Heart right ventricle (tissue), 16 donors: ENCODE data around the gene TMPRSS2. TPM values are rescaled to one million over a fixed set of nuclear protein-coding genes. Genes with fewer than 3 reads are reported as not detected.
"Not testable (repeated sequence)": the region's sequence is repeated elsewhere in the genome, so short reads cannot be mapped to it uniquely, and the experiment has no call there.

Source experiments
- ATAC-seq, 8 donors: fragments of 200-7000 bp; cut with Tn5 transposase; one replicate each; pipeline ENCODE4 v1.9.1; 2020; ENCODE audit warnings: mild to moderate bottlenecking in 8 of 8, moderate library complexity in 8 of 8, moderate number of reproducible peaks in 1 of 8
- DNase-seq, 2 donors: peaks; one replicate each; pipeline ENCODE4 v3.0.0-alpha.2; 2020
- H3K27ac ChIP-seq, 10 donors: fragments of 200-600 bp; sonication (generic) in 2 of 10; one replicate each; pipeline versions ENCODE4 v1.5.0 to v1.8.0; 2020 to 2022; ENCODE audit warnings: mild to moderate bottlenecking in 3 of 10
- H3K27me3 ChIP-seq, 7 donors: fragments of 200-600 bp; one replicate each; pipeline ENCODE4 v1.8.0; 2021 to 2022; ENCODE audit warnings: mild to moderate bottlenecking in 2 of 7
- H3K36me3 ChIP-seq, 9 donors: fragments of 200-600 bp; sonication (generic) in 1 of 9; one replicate each; pipeline versions ENCODE4 v1.5.0 to v1.8.0; 2020 to 2022; ENCODE audit warnings: mild to moderate bottlenecking in 2 of 9
- H3K4me1 ChIP-seq, 9 donors: fragments of 200-600 bp; sonication (generic) in 1 of 9; one replicate each; pipeline versions ENCODE4 v1.5.0 to v1.8.0; 2020 to 2022; ENCODE audit warnings: mild to moderate bottlenecking in 4 of 9
- H3K4me3 ChIP-seq, 10 donors: fragments of 200-600 bp; sonication (generic) in 2 of 10; one replicate each; pipeline versions ENCODE4 v1.5.0 to v1.8.0; 2020 to 2022; ENCODE audit warnings: mild to moderate bottlenecking in 7 of 10, moderate library complexity in 2 of 10
- H3K9me3 ChIP-seq, 11 donors: fragments of 200-600 bp in 10 of 11; sonication (generic) in 2 of 11; one replicate each; pipeline versions ENCODE4 v1.5.0 to v1.8.0; 2013 to 2022; ENCODE audit warnings: mild to moderate bottlenecking in 2 of 11, control low read depth in 1 of 11, moderate library complexity in 1 of 11
- WGBS, 2 donors: extraction: QIAGEN DNeasy Blood & Tissue Kit; methylation state at CpG; one replicate each; pipeline ENCODE4 v1.1.7; 2013; ENCODE audit warnings: inconsistent platforms in 1 of 2; 5-methylcytosine and 5-hydroxymethylcytosine counted together
- intact Hi-C, 10 donors: fragments of 100-400 bp; cut with DNase I; formaldehyde crosslinking; loops; one replicate each; pipeline versions ENCODE4 v1.11.1 to v1.14.2; 2022
- polyA plus RNA-seq, 2 donors: library from polyadenylated mRNA; stranded (reverse); fragments of 200-250 nt; gene quantifications; one replicate each; pipeline ENCODE4 v1.2.3, GENCODE V29; 2013
- total RNA-seq, 10 donors: library from RNA; stranded (reverse); fragmentation: NEBNext Ultra II Directional in 3 of 10; extraction: Animal tissue kit (Norgen Biotek cat#: 25700) in 3 of 10; gene quantifications; one replicate each; pipeline versions ENCODE4 v1.2.1 to v1.2.4, GENCODE V29; 2021 to 2023
- TF ChIP-seq, protein P1 (sequence below), 9 donors: fragments of 200-600 bp; sonication (generic) in 2 of 9; IDR thresholded peaks; one replicate each; pipeline versions ENCODE4 v1.5.0 to v1.8.0; 2021 to 2022; ENCODE audit warnings: antibody characterized with exemption in 9 of 9, mild to moderate bottlenecking in 5 of 9, moderate library complexity in 1 of 9
- donor health status: Arrhythmogenic right ventricular cardiomyopathy.
- donor health status: ischemic (EF 13 %, LVEDD 7.1; RV severe dilation, severe dysfunction).
- donor health status: healthy with polysubstance abuse.
- donor health status: DM: no; HTN: yes; CAD: no.
- donor health status: DM: no; HTN: no; CAD: no.
- donor health status: ischemic (EF 25% LVEDD 6.9; RV normal size, moderate dysfunction).
- donor health status: ischemic (EF 25% LVEDD 5.7; RV mildly dilated, moderate dysfunction).
- donor health status: healthy.
- donor health status: DM: yes; HTN: yes; CAD: no.
- donor health status: Ischemic cardiomyopathy.
- donor health status: ischemic (EF 35%, LVEDD 5.7; RV mildly dilated, moderate dysfunction).
- donor health status: nonischemic (EF 11% LVEDD 7.7; RV severe dilation, severe dysfunction).
- donor health status: DM: yes; HTN: yes; CAD: no.
- donor health status: PGD.
- donor health status: ischemic (EF 29% LVEDD 5.4; RV normal size, mild dysfunction).
- donor health status: nonischemic (EF 23%, LVEDD 6.1; RV moderate dilation, normal function).

TMPRSS2 gene
- total and polyA plus RNA-seq, 12 donors: 0.03 TPM; not detected in 11

DNA sequence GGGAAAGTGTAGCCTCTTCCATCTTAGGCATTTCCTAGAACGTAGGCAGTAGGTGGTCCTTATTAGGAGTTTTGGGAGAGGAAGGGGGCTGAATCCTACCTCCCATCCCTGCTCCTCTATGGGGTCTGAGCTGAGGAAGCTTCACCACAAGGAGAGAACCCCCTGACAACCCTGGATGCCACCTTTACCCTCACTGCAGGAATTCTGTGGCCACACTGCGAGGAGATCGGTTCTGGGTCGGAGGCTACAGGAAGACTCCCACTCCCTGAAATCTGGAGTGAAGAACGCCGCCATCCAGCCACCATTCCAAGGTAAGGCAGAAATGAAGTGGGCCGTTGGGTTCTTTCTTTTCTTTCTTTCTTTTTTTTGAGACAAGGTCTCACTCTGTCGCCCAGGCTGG, 80.4 kb downstream of the TMPRSS2 start:
- Histone ChIP-seq H3K4me1 (peaks cover 0 to 45% (median 19%) of the 10 kb centered on the region in 9 donors), H3K36me3 (peaks cover 0 to 50% (median 13%) of the 10 kb centered on the region in 9 donors), H3K27me3 (peaks cover 0 to 17% (median 0%) of the 10 kb centered on the region in 7 donors), H3K27ac (peak overlapping the region in 3 of 10 donors; percentile 46 to 95 (median 90)), H3K9me3 (no peaks in the 10 kb centered on the region), H3K4me3 (peak overlapping the region in 7 of 10 donors; percentile 54 to 86 (median 73))
- 82 to 89% methylated on average over 8 of the region's 8 CpGs for WGBS, 2 donors
- ATAC-seq (no peak), DNase-seq (no peak)
- intact Hi-C loops: loop anchor here in 4 of 10 donors (5.0 to 10.0 kb wide), 3 partner anchors 60 to 263 kb away; partner anchors contain the start of genes MX2 (in 3 of the 4) and BACE2 (in 1 of the 4)
- TF ChIP-seq, protein P1, sequence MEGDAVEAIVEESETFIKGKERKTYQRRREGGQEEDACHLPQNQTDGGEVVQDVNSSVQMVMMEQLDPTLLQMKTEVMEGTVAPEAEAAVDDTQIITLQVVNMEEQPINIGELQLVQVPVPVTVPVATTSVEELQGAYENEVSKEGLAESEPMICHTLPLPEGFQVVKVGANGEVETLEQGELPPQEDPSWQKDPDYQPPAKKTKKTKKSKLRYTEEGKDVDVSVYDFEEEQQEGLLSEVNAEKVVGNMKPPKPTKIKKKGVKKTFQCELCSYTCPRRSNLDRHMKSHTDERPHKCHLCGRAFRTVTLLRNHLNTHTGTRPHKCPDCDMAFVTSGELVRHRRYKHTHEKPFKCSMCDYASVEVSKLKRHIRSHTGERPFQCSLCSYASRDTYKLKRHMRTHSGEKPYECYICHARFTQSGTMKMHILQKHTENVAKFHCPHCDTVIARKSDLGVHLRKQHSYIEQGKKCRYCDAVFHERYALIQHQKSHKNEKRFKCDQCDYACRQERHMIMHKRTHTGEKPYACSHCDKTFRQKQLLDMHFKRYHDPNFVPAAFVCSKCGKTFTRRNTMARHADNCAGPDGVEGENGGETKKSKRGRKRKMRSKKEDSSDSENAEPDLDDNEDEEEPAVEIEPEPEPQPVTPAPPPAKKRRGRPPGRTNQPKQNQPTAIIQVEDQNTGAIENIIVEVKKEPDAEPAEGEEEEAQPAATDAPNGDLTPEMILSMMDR (IDR thresholded peaks at IDR 0.05): no peak

DNA sequence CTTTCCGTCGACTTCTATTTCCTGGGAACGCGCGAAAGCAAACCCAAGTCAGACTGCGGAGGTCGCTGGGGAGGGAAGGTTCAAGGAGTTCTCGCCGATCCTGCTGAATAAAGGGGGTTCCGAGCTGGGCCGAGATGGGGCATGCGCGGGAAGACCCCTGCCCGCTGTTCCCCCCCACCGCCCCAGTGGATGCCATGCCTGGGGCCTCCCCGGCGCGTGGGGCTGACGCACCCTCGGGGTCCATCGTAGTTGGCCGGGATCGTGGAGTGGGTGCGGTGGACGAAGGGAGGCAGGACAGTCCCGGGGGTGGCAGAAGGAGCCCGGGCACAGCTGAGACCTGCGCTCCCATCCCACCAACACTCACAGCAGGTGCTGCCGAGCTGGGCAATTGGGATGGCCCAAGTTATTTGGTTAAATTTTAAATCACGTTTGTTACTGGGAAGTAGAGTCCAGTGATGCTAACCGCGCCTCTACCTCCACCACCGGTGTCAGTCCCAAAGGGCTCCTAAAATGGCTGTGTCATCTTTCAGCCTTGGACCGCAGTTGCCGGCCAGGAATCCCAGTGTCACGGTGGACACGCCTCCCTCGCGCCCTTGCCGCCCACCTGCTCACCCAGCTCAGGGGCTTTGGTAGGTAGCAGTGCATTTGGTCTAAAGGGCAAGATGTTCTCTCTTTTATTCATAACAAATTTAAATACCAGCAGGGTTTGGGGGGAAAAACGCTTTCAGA, 81.1 kb downstream of the TMPRSS2 start:
- WGBS, 2 donors: 16 to 18% methylated on average over 41 of the region's 41 CpGs
- ATAC-seq (peak; percentile 33 to 54 (median 47)), DNase-seq (no peak)
- H3K4me3 ChIP-seq: peak overlapping the region; percentile 33 to 86 (median 74)
- peak overlapping the region; percentile 25 to 95 (median 86) for H3K27ac ChIP-seq
- H3K9me3 ChIP-seq: no peaks in the 10 kb centered on the region
- intact Hi-C loops: loop anchor here in 4 of 10 donors (5.0 to 10.0 kb wide), 3 partner anchors 60 to 262 kb away; partner anchors contain the start of genes MX2 (in 3 of the 4) and BACE2 (in 1 of the 4)
- peaks cover 0 to 17% (median 0%) of the 10 kb centered on the region in 7 donors for H3K27me3 ChIP-seq
- TF ChIP-seq, protein P1 (IDR thresholded peaks at IDR 0.05): no peak
- H3K36me3 ChIP-seq: peaks cover 0 to 43% (median 7%) of the 10 kb centered on the region in 9 donors
- peaks cover 0 to 47% (median 19%) of the 10 kb centered on the region in 9 donors for H3K4me1 ChIP-seq

DNA sequence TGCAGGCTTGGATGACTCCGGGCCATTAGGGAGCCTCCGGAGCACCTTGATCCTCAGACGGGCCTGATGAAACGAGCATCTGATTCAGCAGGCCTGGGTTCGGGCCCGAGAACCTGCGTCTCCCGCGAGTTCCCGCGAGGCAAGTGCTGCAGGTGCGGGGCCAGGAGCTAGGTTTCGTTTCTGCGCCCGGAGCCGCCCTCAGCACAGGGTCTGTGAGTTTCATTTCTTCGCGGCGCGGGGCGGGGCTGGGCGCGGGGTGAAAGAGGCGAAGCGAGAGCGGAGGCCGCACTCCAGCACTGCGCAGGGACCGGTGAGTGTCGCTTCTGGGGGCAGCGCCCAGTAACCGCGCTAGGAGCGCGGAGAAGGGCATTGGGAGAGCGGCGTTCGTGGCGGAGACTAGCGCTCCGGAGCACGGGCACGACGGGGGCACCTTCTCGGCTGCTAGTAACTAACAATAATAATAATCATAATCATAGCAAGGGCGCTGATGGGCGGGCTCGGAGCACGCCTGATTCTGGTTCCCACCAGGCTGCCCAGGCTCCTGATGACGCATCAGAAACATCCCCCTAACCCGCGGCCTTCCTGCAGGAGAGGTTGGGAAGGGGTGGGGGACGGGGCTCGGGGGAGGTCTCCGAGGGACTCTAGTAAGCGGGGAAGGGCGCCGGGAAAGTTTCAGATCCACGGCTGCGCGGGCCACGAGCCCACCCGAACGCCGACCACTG, 81.8 kb downstream of the TMPRSS2 start, which contains the start of gene MX1:
TSS of gene MX1 (plus strand) at position 286 of the 722 bp plus-strand sequence. CDS start 5,832 bp downstream, outside the sequence.
- peak within 1 kb of the TSS; percentile 25 to 95 (median 86) for H3K27ac ChIP-seq
- H3K27me3 ChIP-seq: peaks cover 0 to 17% (median 0%) of the 10 kb centered on the region in 7 donors
- H3K4me1 ChIP-seq: peaks cover 0 to 53% (median 22%) of the 10 kb centered on the region in 9 donors
- H3K36me3 ChIP-seq: peaks cover 0 to 36% (median under 1%) of the 10 kb centered on the region in 9 donors
- H3K9me3 ChIP-seq: no peaks in the 10 kb centered on the region
- WGBS, 2 donors: 2% methylated on average over 65 of the region's 65 CpGs
- ATAC-seq (peak; percentile 84 to 96 (median 94)), DNase-seq (peak; percentile 77 to 81)
- H3K4me3 ChIP-seq: peak within 1 kb of the TSS; percentile 33 to 86 (median 74)
- TF ChIP-seq, protein P1 (IDR thresholded peaks at IDR 0.05): no peak
- intact Hi-C loops: loop anchor here in 4 of 10 donors (5.0 to 10.0 kb wide), 3 partner anchors 59 to 261 kb away; partner anchors contain the start of genes MX2 (in 3 of the 4) and BACE2 (in 1 of the 4)

DNA sequence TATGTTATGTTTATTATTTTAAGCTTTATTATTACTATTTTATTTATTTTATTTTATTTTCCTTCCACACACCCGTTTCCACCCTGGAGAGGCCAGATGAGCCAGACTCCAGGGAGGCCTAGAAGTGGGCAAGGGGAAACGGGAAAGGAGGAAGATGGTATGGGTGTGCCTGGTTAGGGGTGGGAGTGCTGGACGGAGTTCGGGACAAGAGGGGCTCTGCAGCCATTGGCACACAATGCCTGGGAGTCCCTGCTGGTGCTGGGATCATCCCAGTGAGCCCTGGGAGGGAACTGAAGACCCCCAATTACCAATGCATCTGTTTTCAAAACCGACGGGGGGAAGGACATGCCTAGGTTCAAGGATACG, 82.4 kb downstream of the TMPRSS2 start:
- peak overlapping the region; percentile 25 to 95 (median 86) for H3K27ac ChIP-seq
- ATAC-seq (peak in 2 of 8 donors; percentile 7 to 12), DNase-seq (no peak)
- H3K4me3 ChIP-seq: peak overlapping the region; percentile 33 to 86 (median 74)
- H3K4me1 ChIP-seq: peaks cover 0 to 57% (median 27%) of the 10 kb centered on the region in 9 donors
- intact Hi-C loops: loop anchor here in 4 of 10 donors (5.0 to 10.0 kb wide), 3 partner anchors 58 to 261 kb away; partner anchors contain the start of genes MX2 (in 3 of the 4) and BACE2 (in 1 of the 4)
- TF ChIP-seq, protein P1 (IDR thresholded peaks at IDR 0.05): no peak
- WGBS, 2 donors: 56 to 71% methylated on average over 7 of the region's 7 CpGs
- H3K27me3 ChIP-seq: peaks cover 0 to 17% (median 0%) of the 10 kb centered on the region in 7 donors
- no peaks in the 10 kb centered on the region for H3K9me3 ChIP-seq
- H3K36me3 ChIP-seq: peaks cover 0 to 30% (median 0%) of the 10 kb centered on the region in 9 donors

DNA sequence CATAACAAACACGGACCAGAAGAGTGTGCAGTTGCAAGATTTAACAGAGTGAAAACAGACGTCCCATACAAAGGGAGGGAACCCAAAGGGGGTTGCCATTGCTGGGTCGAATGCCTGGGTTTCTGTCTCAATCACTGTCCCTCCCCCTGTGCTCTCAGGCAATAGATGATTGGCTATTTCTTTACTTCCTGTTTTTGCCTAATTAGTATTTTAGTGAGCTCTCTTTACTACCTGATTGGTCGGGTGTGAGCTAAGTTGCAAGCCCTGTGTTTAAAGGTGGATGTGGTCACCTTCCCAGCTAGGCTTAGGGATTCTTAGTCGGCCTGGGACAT, 84.7 kb downstream of the TMPRSS2 start:
- intact Hi-C loops: loop anchor here in 3 of 10 donors (10.0 kb wide), 2 partner anchors 58 to 258 kb away; partner anchors contain the start of genes MX2 (in 3 of the 3) and BACE2 (in 1 of the 3)
- peaks cover 0 to 57% (median 33%) of the 10 kb centered on the region in 9 donors for H3K4me1 ChIP-seq
- not testable (repeated sequence) for H3K36me3 ChIP-seq, H3K9me3 ChIP-seq, ATAC-seq, DNase-seq, H3K4me3 ChIP-seq
- H3K27me3 ChIP-seq: peaks cover 0 to 17% (median 0%) of the 10 kb centered on the region in 7 donors
- peak overlapping the region in 1 of 10 donors; percentile 99 for H3K27ac ChIP-seq
- 85 to 88% methylated on average over 5 of the region's 5 CpGs for WGBS, 2 donors
